Measurements from ENCODE around the gene TMEM86B. TPM values are rescaled to one million over a fixed set of nuclear protein-coding genes. Genes with fewer than 3 reads are reported as not detected.

The TMEM86B gene, protein sequence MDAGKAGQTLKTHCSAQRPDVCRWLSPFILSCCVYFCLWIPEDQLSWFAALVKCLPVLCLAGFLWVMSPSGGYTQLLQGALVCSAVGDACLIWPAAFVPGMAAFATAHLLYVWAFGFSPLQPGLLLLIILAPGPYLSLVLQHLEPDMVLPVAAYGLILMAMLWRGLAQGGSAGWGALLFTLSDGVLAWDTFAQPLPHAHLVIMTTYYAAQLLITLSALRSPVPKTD
- total RNA-seq (ENCODE audit: low replicate concordance): 1.4 and 3.3 TPM in 2 replicates

GRCh38 chr19:55228403-55229031, at the start of gene TMEM86B:
Gene TMEM86B (minus strand): TSS chr19:55228763. CDS start chr19:55228741, 22 bp downstream.
- Histone ChIP-seq H3K79me2 (ENCODE audit: low read depth) (no peaks in the 10 kb centered on the region), H3K36me3 (no peaks in the 10 kb centered on the region), H3K4me1 (no peaks in the 10 kb centered on the region), H3K4me2 (no peak within 1 kb of the TSS), H2AFZ (replicated peaks) (no peak within 1 kb of the TSS), H3K4me3 (no peak within 1 kb of the TSS), H3K27ac (no peak within 1 kb of the TSS), H3K9me3 (ENCODE audit: low read depth) (no peaks in the 10 kb centered on the region), H4K20me1 (ENCODE audit: low read depth) (peaks cover 12% of the 10 kb centered on the region), H3K27me3 (no peaks in the 10 kb centered on the region), H3F3A (ENCODE audit: low read depth) (no peaks in the 10 kb centered on the region), H3K9ac (no peak within 1 kb of the TSS)
- Mint-ChIP-seq H3K4me3 (no peak within 1 kb of the TSS), H3K27me3 (ENCODE audit: insufficient read depth, low read depth) (no peaks in the 10 kb centered on the region), H3K27ac (no peak within 1 kb of the TSS), H3K4me1 (peaks cover 5% of the 10 kb centered on the region), H3K36me3 (peaks cover 4% of the 10 kb centered on the region), H3K9me3 (no peaks in the 10 kb centered on the region)
- no peak for DNase-seq (ENCODE audit: low spot score)
- TF ChIP-seq EZH2 (IDR thresholded peaks at IDR 0.05) (no peak), CTCF (IDR thresholded peaks at IDR 0.05) (no peak), EZH2phosphoT487 (IDR thresholded peaks at IDR 0.05) (no peak)

DNA sequence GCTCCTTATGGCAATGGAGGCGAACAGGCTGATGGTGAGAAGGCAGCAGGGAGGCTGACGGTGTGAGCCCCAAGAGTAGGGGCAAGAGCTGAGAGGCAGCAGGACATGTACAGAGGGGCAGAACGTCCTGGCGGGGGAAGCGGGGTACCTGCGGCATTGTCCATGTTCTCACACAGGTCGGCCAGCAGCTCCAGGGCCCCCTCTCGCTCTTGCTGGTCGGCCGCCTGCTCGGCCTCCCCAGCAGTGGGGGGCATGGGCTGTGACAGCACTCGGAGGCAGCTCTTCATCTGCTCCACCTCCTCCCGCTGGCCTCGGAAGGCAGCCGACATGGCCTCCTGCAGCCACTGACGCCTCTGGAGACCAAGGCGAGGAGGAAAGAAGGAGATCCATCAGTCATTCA, 48.9 kb upstream of the TMEM86B start:
- Histone ChIP-seq H3K9ac (no peak overlapping the region), H3K9me3 (ENCODE audit: low read depth) (no peaks in the 10 kb centered on the region), H3K36me3 (no peaks in the 10 kb centered on the region), H3K4me1 (peaks cover 4% of the 10 kb centered on the region), H3K79me2 (ENCODE audit: low read depth) (peaks cover 11% of the 10 kb centered on the region), H3K4me2 (no peak overlapping the region), H2AFZ (replicated peaks) (no peak overlapping the region), H3K27ac (no peak overlapping the region), H4K20me1 (ENCODE audit: low read depth) (peaks cover 3% of the 10 kb centered on the region), H3F3A (ENCODE audit: low read depth) (peaks cover 26% of the 10 kb centered on the region), H3K27me3 (no peaks in the 10 kb centered on the region), H3K4me3 (no peak overlapping the region)
- DNase-seq (ENCODE audit: low spot score): no peak
- peaks cover 2% of the 10 kb centered on the region for H3K9me3 Mint-ChIP-seq
- H3K4me3 Mint-ChIP-seq: peak overlapping the region; percentile 62
- peaks cover 32% of the 10 kb centered on the region for H3K4me1 Mint-ChIP-seq
- no peak overlapping the region for H3K27ac Mint-ChIP-seq
- H3K36me3 Mint-ChIP-seq: peaks cover 14% of the 10 kb centered on the region
- no peak for TF ChIP-seq EZH2phosphoT487 (IDR thresholded peaks at IDR 0.05)
- no peak for TF ChIP-seq CTCF (IDR thresholded peaks at IDR 0.05)
- TF ChIP-seq EZH2 (IDR thresholded peaks at IDR 0.05): no peak
- peaks cover 6% of the 10 kb centered on the region for H3K27me3 Mint-ChIP-seq (ENCODE audit: insufficient read depth, low read depth)

GRCh38 chr19:55276720-55277430, 48.3 kb upstream of the TMEM86B start:
- TF ChIP-seq EZH2phosphoT487 (IDR thresholded peaks at IDR 0.05): no peak
- TF ChIP-seq EZH2 (IDR thresholded peaks at IDR 0.05): no peak
- TF ChIP-seq CTCF (IDR thresholded peaks at IDR 0.05): no peak

More at GRCh38 chr19:55276720-55277430, 48.3 kb upstream of the TMEM86B start:
- Histone ChIP-seq H2AFZ (replicated peaks) (no peak overlapping the region), H3K4me2 (no peak overlapping the region), H3K79me2 (ENCODE audit: low read depth) (peaks cover 11% of the 10 kb centered on the region), H3K4me1 (peaks cover 4% of the 10 kb centered on the region), H3K27me3 (no peaks in the 10 kb centered on the region), H3K4me3 (no peak overlapping the region), H3K9ac (no peak overlapping the region), H4K20me1 (ENCODE audit: low read depth) (peaks cover 3% of the 10 kb centered on the region), H3K36me3 (no peaks in the 10 kb centered on the region), H3F3A (ENCODE audit: low read depth) (peaks cover 26% of the 10 kb centered on the region), H3K27ac (no peak overlapping the region), H3K9me3 (ENCODE audit: low read depth) (no peaks in the 10 kb centered on the region)
- Mint-ChIP-seq H3K27me3 (ENCODE audit: insufficient read depth, low read depth) (peaks cover 4% of the 10 kb centered on the region), H3K4me1 (peaks cover 29% of the 10 kb centered on the region), H3K27ac (no peak overlapping the region), H3K9me3 (peaks cover 2% of the 10 kb centered on the region), H3K4me3 (peak overlapping the region; percentile 63), H3K36me3 (peaks cover 18% of the 10 kb centered on the region)
- DNase-seq (ENCODE audit: low spot score): no peak
